HCEC 1CT (cell line): ENCODE results near the gene COL8A2.

ENCODE experiments used
- DNase-seq: peaks from one replicate; pipeline ENCODE4 v3.0.0-alpha.2; 2017

The COL8A2 gene

GRCh38 chr1:36109041-36109679 lies 15.9 kb downstream of the COL8A2 start:
- DNase-seq, result peak; percentile 53

GRCh38 chr1:36108314-36108713 lies 16.7 kb downstream of the COL8A2 start:
- no peak for DNase-seq

- no peak for DNase-seq
These were observed 17.6 kb downstream of the COL8A2 start for GRCh38 chr1:36107394-36107793.

- no peak for DNase-seq
These were observed 18.8 kb downstream of the COL8A2 start for GRCh38 chr1:36106269-36106668.

GRCh38 chr1:36101546-36101945 lies 23.5 kb downstream of the COL8A2 start:
- DNase-seq, result no peak

GRCh38 chr1:36100376-36100775 lies 24.6 kb downstream of the COL8A2 start:
- no peak for DNase-seq

GRCh38 chr1:36099681-36100341 lies 25.2 kb downstream of the COL8A2 start:
- DNase-seq, result peak; percentile 44

- no peak for DNase-seq
These were observed 26.2 kb downstream of the COL8A2 start for GRCh38 chr1:36098650-36099365.

- no peak for DNase-seq
These were observed 27.1 kb downstream of the COL8A2 start for GRCh38 chr1:36097693-36098585.

- no peak for DNase-seq
These were observed 28.3 kb downstream of the COL8A2 start for GRCh38 chr1:36096500-36097432.

GRCh38 chr1:36095760-36096405 lies 29.1 kb downstream of the COL8A2 start:
- DNase-seq, result no peak

- DNase-seq, result no peak
These were observed 30.4 kb downstream of the COL8A2 start for GRCh38 chr1:36094621-36095061.

GRCh38 chr1:36093929-36094328 lies 31.1 kb downstream of the COL8A2 start:
- no peak for DNase-seq

- no peak for DNase-seq
These were observed 31.8 kb downstream of the COL8A2 start for GRCh38 chr1:36093226-36093625.

GRCh38 chr1:36092798-36093185 lies 32.2 kb downstream of the COL8A2 start:
- DNase-seq, result no peak

- DNase-seq, result no peak
These were observed 32.7 kb downstream of the COL8A2 start for GRCh38 chr1:36092166-36092797.

GRCh38 chr1:36091698-36092097 lies 33.3 kb downstream of the COL8A2 start:
- no peak for DNase-seq

GRCh38 chr1:36091141-36091540 lies 33.9 kb downstream of the COL8A2 start:
- no peak for DNase-seq

- peak; percentile 13 for DNase-seq
These were observed 35.5 kb downstream of the COL8A2 start for GRCh38 chr1:36089393-36090121.
